CD4-positive, alpha-beta T cell treated with Interleukin-4 for 4 hours (primary cell): ENCODE results near the gene FAM184A.

Experiments
- DNase-seq: peaks from one replicate; pipeline ENCODE4 v3.0.0-alpha.2; 2020

The FAM184A gene

DNA sequence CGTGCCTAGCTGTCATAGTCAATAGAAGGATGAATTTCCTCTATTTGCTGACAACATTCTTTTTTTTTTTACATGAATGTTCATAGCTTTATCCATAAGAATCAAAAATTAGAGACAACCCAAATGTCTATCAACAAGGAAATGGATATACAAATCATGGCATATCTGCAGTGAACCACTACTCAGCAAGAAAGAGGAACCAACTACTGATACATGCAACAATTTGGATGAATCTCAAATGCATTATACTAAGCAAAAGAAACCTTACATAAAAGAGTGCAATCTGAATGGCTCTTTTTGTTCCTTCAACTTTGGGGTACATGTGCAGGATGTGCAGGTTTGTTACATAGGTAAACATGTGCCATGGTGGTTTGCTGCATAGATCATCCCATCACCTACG, 125.8 kb downstream of the FAM184A start:
- DNase-seq = no peak

DNA sequence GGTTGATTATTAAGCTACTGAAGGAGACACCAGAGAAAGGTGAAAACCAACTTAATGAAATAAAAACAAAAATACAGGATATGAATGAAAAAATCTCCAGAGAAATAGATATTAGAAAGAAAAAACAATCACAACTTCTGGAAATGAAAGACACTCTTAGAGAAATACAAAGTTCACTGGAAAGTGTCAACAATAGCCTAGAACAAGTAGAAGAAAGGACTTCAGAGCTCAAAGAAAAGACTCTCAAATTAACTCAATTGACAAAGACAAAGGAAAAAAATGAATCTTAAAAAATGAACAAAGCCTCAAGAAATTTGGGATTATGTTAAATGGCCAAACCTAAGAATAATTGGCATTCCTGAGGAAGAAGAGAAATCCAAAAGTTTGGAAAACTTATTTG, 133.2 kb downstream of the FAM184A start:
- DNase-seq = no peak

DNA sequence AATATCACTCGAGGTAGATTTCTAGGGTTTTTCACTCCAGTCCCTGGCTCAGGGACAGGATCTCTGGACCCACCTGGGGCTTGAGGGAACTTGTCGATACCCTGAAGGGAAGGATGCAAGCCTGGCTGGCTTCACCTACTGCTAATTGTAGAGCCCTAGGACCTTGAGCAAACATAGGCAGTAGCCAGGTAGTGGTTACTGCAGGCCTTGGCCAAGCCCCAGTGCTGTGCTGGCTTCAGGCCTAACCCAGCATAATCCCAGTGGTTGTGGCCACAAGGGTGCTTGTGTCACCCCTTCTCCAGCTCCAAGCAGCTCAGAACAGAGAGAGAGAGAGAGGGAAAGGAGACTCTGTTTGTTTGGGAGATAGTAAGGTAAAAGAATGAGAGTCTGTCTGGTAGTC, 137.7 kb downstream of the FAM184A start:
- DNase-seq = no peak

GRCh38 chr6:118939683-118940082, 138.8 kb downstream of the FAM184A start:
- DNase-seq = no peak

- no peak for DNase-seq
Observed at GRCh38 chr6:118935978-118936703, 142.3 kb downstream of the FAM184A start.

- DNase-seq = no peak
Observed at GRCh38 chr6:118935331-118935668, 143.2 kb downstream of the FAM184A start.

DNA sequence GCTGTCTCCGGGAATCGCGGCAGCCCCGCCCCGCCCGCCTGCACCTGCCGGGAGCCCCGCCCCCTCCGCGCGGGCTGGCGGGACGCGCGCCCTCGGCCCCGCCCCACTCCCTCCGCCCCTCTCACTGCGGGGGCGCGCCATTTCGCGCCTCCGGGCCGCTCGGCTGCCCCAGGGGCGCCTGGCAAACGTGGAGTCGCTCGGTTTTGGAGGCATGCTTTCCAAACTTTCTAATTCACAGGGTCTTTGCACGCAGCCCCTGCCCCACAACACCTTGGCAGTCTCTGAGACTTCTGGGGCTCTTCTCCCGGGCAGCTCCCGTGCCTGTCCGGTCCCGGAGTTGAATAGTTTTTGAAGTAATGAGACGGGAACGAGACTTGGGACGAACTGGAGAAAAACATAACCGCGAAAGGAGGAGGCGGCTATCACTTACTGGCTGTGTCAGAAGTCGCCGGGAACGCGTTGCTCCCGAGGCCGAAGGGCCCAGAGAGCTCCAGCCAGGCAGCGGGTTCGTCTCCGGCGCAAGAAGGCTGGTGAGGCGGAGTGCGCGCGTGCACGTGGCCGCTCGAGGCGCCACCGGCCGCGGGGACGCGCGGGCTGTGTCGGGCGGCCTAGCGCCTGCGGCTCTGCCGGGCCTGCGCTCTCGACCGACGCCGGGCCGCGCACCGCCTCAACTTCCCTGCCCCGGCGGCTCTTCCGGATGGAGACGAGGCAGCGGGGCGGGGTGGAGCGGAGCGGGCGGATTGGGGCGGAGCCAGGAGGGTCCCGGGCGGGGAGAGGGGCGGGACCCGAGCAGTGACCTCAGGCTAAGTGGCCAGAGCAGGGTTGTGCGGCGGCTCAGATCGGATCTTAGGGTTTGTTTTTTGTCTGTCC, 143.8 kb downstream of the FAM184A start, which contains the start of gene MCM9:
MCM9 (minus strand) TSS at position 699 of the 870 bp plus-strand sequence. CDS start 3,436 bp downstream, outside the sequence.
- DNase-seq = peak; percentile 81

- DNase-seq = no peak
Observed at GRCh38 chr6:118933855-118934460, 144.5 kb downstream of the FAM184A start.

- DNase-seq = no peak
Observed at GRCh38 chr6:118932421-118932820, 146.0 kb downstream of the FAM184A start.

GRCh38 chr6:118931436-118931835, 147.0 kb downstream of the FAM184A start:
- DNase-seq = no peak

GRCh38 chr6:118930680-118931079, 147.8 kb downstream of the FAM184A start:
- no peak for DNase-seq

- DNase-seq = no peak
Observed at GRCh38 chr6:118923035-118923434, 155.4 kb downstream of the FAM184A start.

- DNase-seq = no peak
Observed at GRCh38 chr6:118921084-118921483, 157.4 kb downstream of the FAM184A start.

- DNase-seq = no peak
Observed at GRCh38 chr6:118918329-118918725, 160.1 kb downstream of the FAM184A start.

DNA sequence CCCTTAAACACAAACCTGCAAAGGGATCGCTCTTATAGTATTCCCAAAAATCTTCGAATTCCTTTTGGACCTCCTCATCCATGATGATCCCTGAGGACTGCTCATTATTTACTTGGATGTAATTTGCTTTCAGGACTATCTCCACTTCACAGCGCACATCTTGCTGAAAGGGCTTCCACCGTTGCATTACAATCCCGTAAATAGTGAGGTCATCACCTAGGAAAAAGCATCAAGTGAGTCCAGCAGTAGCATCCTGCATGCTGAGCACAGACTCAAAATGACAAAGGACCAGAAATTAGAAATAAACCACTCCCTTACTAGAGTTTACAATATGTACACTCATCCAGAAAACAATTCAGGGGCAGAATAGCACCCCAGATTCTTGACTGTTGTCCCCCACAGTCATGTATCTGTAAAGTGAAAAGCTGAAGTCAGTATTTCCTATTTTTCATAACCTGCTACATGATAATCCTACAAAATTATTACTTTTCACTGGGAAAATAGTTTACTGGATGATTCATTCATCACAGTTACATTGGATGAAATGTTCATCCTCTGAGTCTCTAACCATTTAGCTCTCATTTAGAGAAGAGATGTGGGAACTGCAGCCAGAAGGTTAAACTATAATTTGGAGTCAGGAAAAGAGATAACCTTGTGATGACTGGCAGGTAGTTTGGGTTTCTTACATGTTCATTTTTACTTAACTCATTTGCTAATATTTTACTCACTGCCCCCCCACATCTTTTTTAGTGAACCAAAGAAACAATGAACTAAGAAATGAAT, 160.7 kb downstream of the FAM184A start:
- DNase-seq = no peak

DNA sequence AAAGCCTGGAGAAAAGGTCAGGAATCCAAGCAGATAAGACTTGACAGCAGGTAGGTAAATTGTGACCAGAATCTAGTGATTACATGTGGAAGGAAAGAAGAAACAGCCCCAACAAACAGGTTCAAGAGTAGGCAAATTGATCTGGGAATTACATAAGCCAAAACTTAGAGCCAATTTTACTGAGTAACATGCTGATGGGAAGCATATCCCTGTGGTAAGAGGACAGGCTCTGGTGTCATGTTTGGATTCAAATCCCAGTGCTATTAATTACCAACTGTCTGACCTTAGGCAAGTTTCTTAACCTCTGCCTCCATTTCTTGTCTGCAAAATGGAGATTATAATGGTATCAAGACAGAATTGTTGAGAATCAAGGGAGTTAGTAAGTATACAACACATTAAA, 163.9 kb downstream of the FAM184A start:
- DNase-seq = no peak

DNA sequence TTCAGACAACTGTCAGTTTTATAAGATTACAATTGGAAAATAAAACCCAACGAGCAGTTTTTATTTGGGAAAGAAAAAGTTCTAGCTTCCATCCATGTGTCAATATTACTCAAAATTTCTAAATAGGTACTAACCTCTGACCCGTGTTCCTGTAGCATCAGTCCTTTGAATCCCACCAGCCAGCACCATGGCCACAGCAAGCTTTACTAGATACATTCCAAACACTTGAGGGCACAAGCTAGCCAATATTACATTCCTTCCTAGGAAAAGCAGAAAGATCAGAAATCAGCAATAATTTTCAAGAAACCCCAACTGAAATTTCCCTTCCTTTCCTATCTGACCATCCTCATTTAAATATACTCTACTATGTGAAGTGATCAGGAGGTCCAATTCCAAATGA, 165.3 kb downstream of the FAM184A start:
- no peak for DNase-seq

GRCh38 chr6:118912646-118913045, 165.8 kb downstream of the FAM184A start:
- no peak for DNase-seq
